ENCODE measurements around the gene AVPR2.

GRCh38 chrX:153861151-153861550 lies 43.3 kb upstream of the AVPR2 start:
- TF ChIP-seq, protein P1, sequence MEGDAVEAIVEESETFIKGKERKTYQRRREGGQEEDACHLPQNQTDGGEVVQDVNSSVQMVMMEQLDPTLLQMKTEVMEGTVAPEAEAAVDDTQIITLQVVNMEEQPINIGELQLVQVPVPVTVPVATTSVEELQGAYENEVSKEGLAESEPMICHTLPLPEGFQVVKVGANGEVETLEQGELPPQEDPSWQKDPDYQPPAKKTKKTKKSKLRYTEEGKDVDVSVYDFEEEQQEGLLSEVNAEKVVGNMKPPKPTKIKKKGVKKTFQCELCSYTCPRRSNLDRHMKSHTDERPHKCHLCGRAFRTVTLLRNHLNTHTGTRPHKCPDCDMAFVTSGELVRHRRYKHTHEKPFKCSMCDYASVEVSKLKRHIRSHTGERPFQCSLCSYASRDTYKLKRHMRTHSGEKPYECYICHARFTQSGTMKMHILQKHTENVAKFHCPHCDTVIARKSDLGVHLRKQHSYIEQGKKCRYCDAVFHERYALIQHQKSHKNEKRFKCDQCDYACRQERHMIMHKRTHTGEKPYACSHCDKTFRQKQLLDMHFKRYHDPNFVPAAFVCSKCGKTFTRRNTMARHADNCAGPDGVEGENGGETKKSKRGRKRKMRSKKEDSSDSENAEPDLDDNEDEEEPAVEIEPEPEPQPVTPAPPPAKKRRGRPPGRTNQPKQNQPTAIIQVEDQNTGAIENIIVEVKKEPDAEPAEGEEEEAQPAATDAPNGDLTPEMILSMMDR (tag by site-specific recombination; IDR thresholded peaks at IDR 0.05), result no peak
- TF ChIP-seq YY1 (tag by site-specific recombination; IDR thresholded peaks at IDR 0.05) (no peak), ZNF146 (tag by site-specific recombination; IDR thresholded peaks at IDR 0.05) (no peak), ZNF621 (tag by site-specific recombination; IDR thresholded peaks at IDR 0.05) (no peak), ZSCAN30 (tag by site-specific recombination; IDR thresholded peaks at IDR 0.05) (no peak), ZNF37A (tag by site-specific recombination; IDR thresholded peaks at IDR 0.05) (no peak)
